Keratinocyte (primary cell): ENCODE results near the gene CETN1. TPM values are rescaled to one million over a fixed set of nuclear protein-coding genes. Genes with fewer than 3 reads are reported as not detected.

Source experiments
- DNase-seq: peaks from one replicate; pipeline ENCODE4 v3.0.0-alpha.2; 2011; ENCODE audit warnings: low read depth, missing footprints, low spot score
- FAIRE-seq: peaks from 2 replicates; lab custom pipeline; 2011; peaks lifted over from hg19 to GRCh38; lab: Jason Lieb, UNC
- H2AFZ ChIP-seq: 2 replicates; pipeline ENCODE4 v1.6.0; 2012; ENCODE audit warnings: low read length, control low read depth, inconsistent platforms; ENCODE audit not compliant: control insufficient read depth
- H3K27ac ChIP-seq: 2 replicates; pipeline ENCODE4 v1.5.1; 2011; ENCODE audit warnings: low read length; ENCODE audit not compliant: control insufficient read depth, insufficient read depth
- H3K27me3 ChIP-seq: 3 replicates; pipeline ENCODE4 v1.6.0; 2011; ENCODE audit warnings: low read length; ENCODE audit not compliant: control insufficient read depth, insufficient read depth; ENCODE audit errors: extremely low read depth
- H3K36me3 ChIP-seq, 2 experiments: 2 replicates in 1 of 2; 3 replicates in 1 of 2; pipeline ENCODE4 v1.5.1; 2011; ENCODE audit warnings: low read length in 2 of 2, mild to moderate bottlenecking in 1 of 2; ENCODE audit not compliant: control insufficient read depth in 2 of 2, insufficient read depth in 2 of 2; ENCODE audit errors: extremely low read depth in 1 of 2
- H3K4me1 ChIP-seq: 3 replicates; pipeline ENCODE4 v1.5.1; 2011; ENCODE audit warnings: low read length; ENCODE audit not compliant: control insufficient read depth, insufficient read depth; ENCODE audit errors: extremely low read depth
- H3K4me2 ChIP-seq: 3 replicates; pipeline ENCODE4 v1.6.0; 2011; ENCODE audit warnings: low read depth, low read length; ENCODE audit not compliant: control insufficient read depth, insufficient read depth; ENCODE audit errors: extremely low read depth
- H3K4me3 ChIP-seq, 3 experiments: fragments of 200-600 bp in 1 of 3; sonication (generic) in 1 of 3; 2 replicates in 2 of 3; 3 replicates in 1 of 3; pipeline ENCODE4 v1.5.1; 2011 to 2016; ENCODE audit warnings: low read length in 3 of 3, mild to moderate bottlenecking in 3 of 3, control low read depth in 2 of 3, inconsistent platforms in 1 of 3, low read depth in 1 of 3, mixed read lengths in 1 of 3, mixed run types in 1 of 3, moderate library complexity in 1 of 3; ENCODE audit not compliant: control insufficient read depth in 2 of 3, insufficient read depth in 2 of 3; ENCODE audit errors: extremely low read depth in 1 of 3
- H3K79me2 ChIP-seq: 2 replicates; pipeline ENCODE4 v1.6.0; 2012; ENCODE audit warnings: low read length; ENCODE audit not compliant: control insufficient read depth, insufficient read depth
- H3K9ac ChIP-seq: 3 replicates; pipeline ENCODE4 v1.6.0; 2011; ENCODE audit warnings: low read length; ENCODE audit not compliant: control insufficient read depth, insufficient read depth; ENCODE audit errors: extremely low read depth
- H3K9me1 ChIP-seq: 3 replicates; pipeline ENCODE4 v1.6.0; 2011; ENCODE audit warnings: low read length; ENCODE audit not compliant: control insufficient read depth, insufficient read depth; ENCODE audit errors: extremely low read depth
- H3K9me3 ChIP-seq: 2 replicates; pipeline ENCODE4 v1.5.1; 2012; ENCODE audit warnings: low read depth, low read length; ENCODE audit not compliant: control insufficient read depth
- H4K20me1 ChIP-seq: 3 replicates; pipeline ENCODE4 v1.6.0; 2011; ENCODE audit warnings: low read length; ENCODE audit not compliant: control insufficient read depth, insufficient read depth; ENCODE audit errors: extremely low read depth
- EZH2 ChIP-seq: IDR thresholded peaks from one replicate; pipeline ENCODE4 v1.6.1; 2012; ENCODE audit warnings: inconsistent platforms, mild to moderate bottlenecking, low read length, moderate library complexity
- dilution Hi-C: fragments of 300-500 bp; cut with MboI; formaldehyde crosslinking; loops from one replicate; pipeline ENCODE4 v1.7.0; 2020; ENCODE audit warnings: low sequenced_read_pairs; ENCODE audit not compliant: extremely low pct_ligation_motif_present
- polyA plus RNA-seq, 5 experiments: library from polyadenylated mRNA; depleted of rRNA in 3 of 5; stranded (reverse) in 3 of 5; stranded (forward) in 1 of 5; unstranded in 1 of 5; fragments of >200 nt; gene quantifications; 1 replicate in 1 of 5; 2 replicates in 3 of 5; 3 replicates in 1 of 5; pipeline versions ENCODE4 v1.2.1 to v1.2.3, GENCODE V29; 2011 to 2012; ENCODE audit warnings: missing spikeins in 2 of 5, low read depth in 1 of 5, low replicate concordance in 1 of 5
- TF ChIP-seq, protein P1 (sequence below), 3 experiments: IDR thresholded peaks in 1 of 3; conservative IDR thresholded peaks in 1 of 3; optimal IDR thresholded peaks in 1 of 3; 2 replicates in 2 of 3; 3 replicates in 1 of 3; pipeline versions ENCODE3 to v1.5.1; 2011; ENCODE audit warnings: low read length in 3 of 3, mild to moderate bottlenecking in 3 of 3, moderate library complexity in 2 of 3, control low read depth in 1 of 3, inconsistent platforms in 1 of 3; ENCODE audit not compliant: insufficient read depth in 2 of 3; ENCODE audit errors: extremely low read depth in 1 of 3

The CETN1 gene
- polyA plus RNA-seq, 1 donor (not counting 4 experiments of a cell fraction or from before 2014, with no cell fraction given) = not detected

DNA sequence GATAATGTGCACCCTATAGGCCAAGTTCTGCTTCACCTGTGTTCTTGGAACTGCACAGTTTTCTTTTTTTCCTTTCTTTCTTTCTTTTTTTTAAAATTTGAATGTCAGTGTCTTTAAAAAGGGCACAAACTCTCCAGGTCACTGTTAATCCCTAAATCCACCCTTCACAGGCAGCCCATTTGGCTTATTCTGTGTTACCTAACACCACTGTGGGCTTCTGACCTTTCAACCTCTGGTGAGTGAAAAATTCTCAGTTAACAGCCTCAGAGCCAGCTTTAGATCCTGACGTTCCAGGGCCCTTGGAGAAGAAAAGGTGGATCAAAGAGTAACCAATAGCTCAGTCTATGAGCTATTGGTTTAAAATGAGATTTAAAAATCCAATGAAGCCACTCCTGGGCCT lies 6.8 kb upstream of the CETN1 start:
- no peaks in the 10 kb centered on the region for H3K36me3 ChIP-seq
- FAIRE-seq (no peak), DNase-seq (no peak)
- dilution Hi-C loops = no loop called here
- no peaks in the 10 kb centered on the region for H3K9me1 ChIP-seq
- no peak overlapping the region for H3K4me2 ChIP-seq
- no peak overlapping the region for H2AFZ ChIP-seq
- no peak for TF ChIP-seq EZH2
- TF ChIP-seq, protein P1, sequence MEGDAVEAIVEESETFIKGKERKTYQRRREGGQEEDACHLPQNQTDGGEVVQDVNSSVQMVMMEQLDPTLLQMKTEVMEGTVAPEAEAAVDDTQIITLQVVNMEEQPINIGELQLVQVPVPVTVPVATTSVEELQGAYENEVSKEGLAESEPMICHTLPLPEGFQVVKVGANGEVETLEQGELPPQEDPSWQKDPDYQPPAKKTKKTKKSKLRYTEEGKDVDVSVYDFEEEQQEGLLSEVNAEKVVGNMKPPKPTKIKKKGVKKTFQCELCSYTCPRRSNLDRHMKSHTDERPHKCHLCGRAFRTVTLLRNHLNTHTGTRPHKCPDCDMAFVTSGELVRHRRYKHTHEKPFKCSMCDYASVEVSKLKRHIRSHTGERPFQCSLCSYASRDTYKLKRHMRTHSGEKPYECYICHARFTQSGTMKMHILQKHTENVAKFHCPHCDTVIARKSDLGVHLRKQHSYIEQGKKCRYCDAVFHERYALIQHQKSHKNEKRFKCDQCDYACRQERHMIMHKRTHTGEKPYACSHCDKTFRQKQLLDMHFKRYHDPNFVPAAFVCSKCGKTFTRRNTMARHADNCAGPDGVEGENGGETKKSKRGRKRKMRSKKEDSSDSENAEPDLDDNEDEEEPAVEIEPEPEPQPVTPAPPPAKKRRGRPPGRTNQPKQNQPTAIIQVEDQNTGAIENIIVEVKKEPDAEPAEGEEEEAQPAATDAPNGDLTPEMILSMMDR (optimal IDR thresholded peaks at IDR 0.05 in 1 of 3, IDR thresholded peaks at IDR 0.05 in 1 of 3, conservative IDR thresholded peaks at IDR 0.05 in 1 of 3; ENCODE audit: extremely low read depth in 1 of 3, insufficient read depth in 2 of 3, low read length in 3 of 3) = no peak
- H3K27ac ChIP-seq = no peak overlapping the region
- no peaks in the 10 kb centered on the region for H3K4me1 ChIP-seq
- no peaks in the 10 kb centered on the region for H3K79me2 ChIP-seq
- no peaks in the 10 kb centered on the region for H4K20me1 ChIP-seq
- no peaks in the 10 kb centered on the region for H3K27me3 ChIP-seq
- no peak overlapping the region for H3K4me3 ChIP-seq
- H3K9me3 ChIP-seq = no peaks in the 10 kb centered on the region
- H3K9ac ChIP-seq = no peak overlapping the region

DNA sequence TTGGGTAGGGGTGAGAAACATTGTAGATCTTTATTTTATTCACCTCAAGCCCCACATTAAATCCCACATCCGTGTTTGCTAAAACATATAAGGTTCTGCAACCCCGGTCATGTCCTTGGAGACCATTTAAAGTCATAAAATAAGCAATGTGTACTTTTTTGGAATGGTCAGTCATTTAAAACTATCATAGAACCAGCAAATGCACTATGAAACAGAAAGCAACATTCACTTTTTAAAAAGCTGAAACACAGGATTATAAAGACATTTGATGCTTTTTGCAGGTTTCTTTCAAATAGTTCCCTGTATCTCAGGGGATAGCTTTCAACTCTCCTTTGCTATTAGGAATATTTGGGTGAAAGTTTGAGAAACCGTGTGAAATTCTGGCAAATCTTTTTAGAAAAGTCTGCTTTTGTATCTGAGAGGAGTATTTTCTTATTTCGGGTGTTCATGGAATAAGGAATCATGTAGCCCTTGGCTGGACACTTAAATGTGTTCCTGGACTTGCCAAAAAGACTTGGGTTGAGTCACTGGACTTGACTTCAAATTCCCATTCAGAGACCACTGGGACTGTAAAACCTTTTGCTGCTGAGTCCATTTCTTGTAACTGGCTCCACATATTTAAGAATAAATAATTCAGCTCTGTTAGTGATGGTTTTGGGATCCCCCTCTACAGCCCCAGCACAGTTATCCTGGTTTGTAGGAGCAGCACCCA lies 5.9 kb upstream of the CETN1 start:
- H3K27me3 ChIP-seq = no peaks in the 10 kb centered on the region
- no peaks in the 10 kb centered on the region for H3K36me3 ChIP-seq
- H3K9me1 ChIP-seq = no peaks in the 10 kb centered on the region
- H3K27ac ChIP-seq = no peak overlapping the region
- dilution Hi-C loops = no loop called here
- no peaks in the 10 kb centered on the region for H4K20me1 ChIP-seq
- H3K9ac ChIP-seq = no peak overlapping the region
- H3K4me2 ChIP-seq = no peak overlapping the region
- H3K4me1 ChIP-seq = no peaks in the 10 kb centered on the region
- H2AFZ ChIP-seq = no peak overlapping the region
- H3K4me3 ChIP-seq = no peak overlapping the region
- H3K79me2 ChIP-seq = no peaks in the 10 kb centered on the region
- H3K9me3 ChIP-seq = no peaks in the 10 kb centered on the region
- FAIRE-seq = no peak
- no peak for TF ChIP-seq EZH2
- TF ChIP-seq, protein P1 (optimal IDR thresholded peaks at IDR 0.05 in 1 of 3, IDR thresholded peaks at IDR 0.05 in 1 of 3, conservative IDR thresholded peaks at IDR 0.05 in 1 of 3; ENCODE audit: extremely low read depth in 1 of 3, insufficient read depth in 2 of 3, low read length in 3 of 3) = no peak
- no peak for DNase-seq
